WTC11 (cell line): ENCODE data around the gene MKI67.

Experiments used
- ARID4B ChIP-seq: sonication (generic); formaldehyde crosslinking; IDR thresholded peaks from 2 replicates; pipeline ENCODE4 v1.8.0; 2023; ENCODE audit warnings: missing genetic modification reagents, mild to moderate bottlenecking, borderline replicate concordance
- CREM ChIP-seq: sonication (generic); formaldehyde crosslinking; IDR thresholded peaks from 2 replicates; pipeline ENCODE4 v1.8.1; 2022; ENCODE audit warnings: mild to moderate bottlenecking, missing genetic modification reagents, moderate library complexity
- EMX1 ChIP-seq: fragments of 250-450 bp; sonication (Bioruptor Pico); IDR thresholded peaks from 2 replicates; pipeline ENCODE4 v1.8.0; 2021; ENCODE audit warnings: mild to moderate bottlenecking
- FOXP1 ChIP-seq: sonication (generic); formaldehyde crosslinking; IDR thresholded peaks from 2 replicates; pipeline ENCODE4 v1.8.0; 2022; ENCODE audit warnings: missing genetic modification reagents, mild to moderate bottlenecking, moderate library complexity, borderline replicate concordance
- HMGA2 ChIP-seq: fragments of 250-450 bp; sonication (Bioruptor Pico); IDR thresholded peaks from 2 replicates; pipeline ENCODE4 v1.4.0; 2021; ENCODE audit warnings: mild to moderate bottlenecking, moderate library complexity
- MLX ChIP-seq: sonication (generic); formaldehyde crosslinking; IDR thresholded peaks from 2 replicates; pipeline ENCODE4 v1.8.1; 2023; ENCODE audit warnings: mild to moderate bottlenecking, missing genetic modification reagents, moderate library complexity
- ZNF121 ChIP-seq: sonication (generic); formaldehyde crosslinking; IDR thresholded peaks from 2 replicates; pipeline ENCODE4 v1.8.0; 2023; ENCODE audit warnings: missing genetic modification reagents
- ZNF416 ChIP-seq: fragments of 250-450 bp; sonication (Bioruptor Pico); IDR thresholded peaks from 2 replicates; pipeline ENCODE4 v1.9.0; 2021; ENCODE audit warnings: mild to moderate bottlenecking, inconsistent platforms
- TF ChIP-seq, protein P1 (sequence below): fragments of 200-600 bp; IDR thresholded peaks from 2 replicates; pipeline ENCODE4 v1.8.0; 2022; ENCODE audit warnings: antibody characterized with exemption
- TF ChIP-seq, protein P2 (sequence below): sonication (generic); formaldehyde crosslinking; IDR thresholded peaks from 2 replicates; pipeline ENCODE4 v1.8.0; 2022; ENCODE audit warnings: mild to moderate bottlenecking, missing genetic modification reagents
- TF ChIP-seq, protein P3 (sequence below): sonication (generic); formaldehyde crosslinking; IDR thresholded peaks from 2 replicates; pipeline ENCODE4 v1.8.0; 2022; ENCODE audit warnings: mild to moderate bottlenecking, missing genetic modification reagents

- TF ChIP-seq, protein P1, sequence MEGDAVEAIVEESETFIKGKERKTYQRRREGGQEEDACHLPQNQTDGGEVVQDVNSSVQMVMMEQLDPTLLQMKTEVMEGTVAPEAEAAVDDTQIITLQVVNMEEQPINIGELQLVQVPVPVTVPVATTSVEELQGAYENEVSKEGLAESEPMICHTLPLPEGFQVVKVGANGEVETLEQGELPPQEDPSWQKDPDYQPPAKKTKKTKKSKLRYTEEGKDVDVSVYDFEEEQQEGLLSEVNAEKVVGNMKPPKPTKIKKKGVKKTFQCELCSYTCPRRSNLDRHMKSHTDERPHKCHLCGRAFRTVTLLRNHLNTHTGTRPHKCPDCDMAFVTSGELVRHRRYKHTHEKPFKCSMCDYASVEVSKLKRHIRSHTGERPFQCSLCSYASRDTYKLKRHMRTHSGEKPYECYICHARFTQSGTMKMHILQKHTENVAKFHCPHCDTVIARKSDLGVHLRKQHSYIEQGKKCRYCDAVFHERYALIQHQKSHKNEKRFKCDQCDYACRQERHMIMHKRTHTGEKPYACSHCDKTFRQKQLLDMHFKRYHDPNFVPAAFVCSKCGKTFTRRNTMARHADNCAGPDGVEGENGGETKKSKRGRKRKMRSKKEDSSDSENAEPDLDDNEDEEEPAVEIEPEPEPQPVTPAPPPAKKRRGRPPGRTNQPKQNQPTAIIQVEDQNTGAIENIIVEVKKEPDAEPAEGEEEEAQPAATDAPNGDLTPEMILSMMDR = no peak
- TF ChIP-seq HMGA2 (CRISPR knock-in tag) (no peak), MLX (CRISPR knock-in tag) (no peak), ZNF121 (CRISPR knock-in tag) (no peak), ARID4B (no peak), EMX1 (CRISPR knock-in tag) (no peak), CREM (no peak), ZNF416 (CRISPR knock-in tag) (no peak), FOXP1 (CRISPR knock-in tag) (no peak)
- TF ChIP-seq, protein P2, sequence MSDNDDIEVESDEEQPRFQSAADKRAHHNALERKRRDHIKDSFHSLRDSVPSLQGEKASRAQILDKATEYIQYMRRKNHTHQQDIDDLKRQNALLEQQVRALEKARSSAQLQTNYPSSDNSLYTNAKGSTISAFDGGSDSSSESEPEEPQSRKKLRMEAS (CRISPR knock-in tag) = no peak
- TF ChIP-seq, protein P3, sequence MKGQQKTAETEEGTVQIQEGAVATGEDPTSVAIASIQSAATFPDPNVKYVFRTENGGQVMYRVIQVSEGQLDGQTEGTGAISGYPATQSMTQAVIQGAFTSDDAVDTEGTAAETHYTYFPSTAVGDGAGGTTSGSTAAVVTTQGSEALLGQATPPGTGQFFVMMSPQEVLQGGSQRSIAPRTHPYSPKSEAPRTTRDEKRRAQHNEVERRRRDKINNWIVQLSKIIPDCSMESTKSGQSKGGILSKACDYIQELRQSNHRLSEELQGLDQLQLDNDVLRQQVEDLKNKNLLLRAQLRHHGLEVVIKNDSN (CRISPR knock-in tag) = no peak
Observed at GRCh38 chr10:128072046-128072445, 54.2 kb downstream of the MKI67 start.
